ENCODE data around the gene MBLAC1.

Gene MBLAC1

GRCh38 chr7:100154651-100155491, 28.1 kb downstream of the MBLAC1 start:
- no peak for DNase-seq (ENCODE audit: low spot score)

- no peak for DNase-seq (ENCODE audit: low spot score)
These were observed 29.0 kb downstream of the MBLAC1 start for GRCh38 chr7:100155553-100156317.

- DNase-seq (ENCODE audit: low spot score), result no peak
These were observed 29.7 kb downstream of the MBLAC1 start for GRCh38 chr7:100156331-100157068.

GRCh38 chr7:100157069-100157333, 30.2 kb downstream of the MBLAC1 start:
- no peak for DNase-seq (ENCODE audit: low spot score)

- DNase-seq (ENCODE audit: low spot score), result peak; percentile 63
These were observed 30.8 kb downstream of the MBLAC1 start for GRCh38 chr7:100157334-100158228.

- peak; percentile 91 for DNase-seq (ENCODE audit: low spot score)
These were observed 31.7 kb downstream of the MBLAC1 start, which contains the start of gene TRAPPC14 for GRCh38 chr7:100158229-100159098. TSS of gene TRAPPC14 (minus strand) at chr7:100158723. CDS start at chr7:100158499, 224 bp downstream.

- no peak for DNase-seq (ENCODE audit: low spot score)
These were observed 32.4 kb downstream of the MBLAC1 start for GRCh38 chr7:100159099-100159623.

GRCh38 chr7:100160067-100160466, 33.3 kb downstream of the MBLAC1 start:
- DNase-seq (ENCODE audit: low spot score), result no peak

- DNase-seq (ENCODE audit: low spot score), result peak; percentile 80
These were observed 36.3 kb downstream of the MBLAC1 start for GRCh38 chr7:100163006-100163531.

GRCh38 chr7:100163871-100164270, 37.1 kb downstream of the MBLAC1 start:
- DNase-seq (ENCODE audit: low spot score), result no peak

GRCh38 chr7:100166317-100166940, 39.7 kb downstream of the MBLAC1 start:
- no peak for DNase-seq (ENCODE audit: low spot score)

GRCh38 chr7:100166970-100167911, 40.5 kb downstream of the MBLAC1 start:
- no peak for DNase-seq (ENCODE audit: low spot score)

GRCh38 chr7:100167912-100168323, 41.2 kb downstream of the MBLAC1 start:
- DNase-seq (ENCODE audit: low spot score), result no peak

GRCh38 chr7:100169147-100169850, 42.5 kb downstream of the MBLAC1 start:
- DNase-seq (ENCODE audit: low spot score), result no peak

GRCh38 chr7:100170101-100170897, 43.5 kb downstream of the MBLAC1 start:
- no peak for DNase-seq (ENCODE audit: low spot score)

- DNase-seq (ENCODE audit: low spot score), result no peak
These were observed 44.4 kb downstream of the MBLAC1 start for GRCh38 chr7:100171087-100171681.

GRCh38 chr7:100171840-100172239, 45.1 kb downstream of the MBLAC1 start:
- DNase-seq (ENCODE audit: low spot score), result no peak

Measured in LoVo (cell line).